ENCODE data around the gene ATP8A1.

DNA sequence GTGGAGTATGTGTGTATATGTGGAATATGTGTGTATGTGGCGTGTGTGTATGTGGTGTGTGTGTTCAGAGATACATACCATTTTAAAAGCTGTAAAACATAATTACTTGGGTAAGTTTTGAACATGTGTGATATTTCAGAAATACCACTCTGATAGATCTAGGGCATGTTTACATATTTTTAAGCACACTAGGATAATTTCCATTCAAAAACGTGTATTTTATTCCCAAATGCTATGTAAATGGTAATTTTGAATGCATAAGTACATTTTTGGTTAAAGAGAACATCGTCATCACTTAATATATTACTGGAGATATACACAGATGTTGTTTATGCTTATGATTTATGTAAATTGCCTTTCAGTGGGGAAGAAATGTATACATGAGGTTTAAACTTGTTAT, 294.3 kb downstream of the ATP8A1 start:
- no peak for TF ChIP-seq CTCF (conservative IDR thresholded peaks at IDR 0.05)
- no peak for TF ChIP-seq ZFX (IDR thresholded peaks at IDR 0.05)
